AG04449 (cell line): Measurements from ENCODE around the gene EIF6.

Source experiments
- CTCF ChIA-PET: fragments of 350-600 bp; formaldehyde crosslinking; extraction: SDS; loops from one replicate; lab custom pipeline; 2021; ENCODE audit warnings: antibody characterized with exemption; lab: Yijun Ruan, JAX
- POLR2A ChIA-PET: fragments of 400-600, 350-600 bp; formaldehyde crosslinking; extraction: SDS; loops from one replicate; lab custom pipeline; 2020; ENCODE audit warnings: antibody characterized with exemption, inconsistent platforms; lab: Yijun Ruan, JAX
- DNase-seq: peaks from one replicate; pipeline ENCODE4 v3.0.0-alpha.2; 2010; ENCODE audit warnings: low read depth, low spot score
- H3K4me3 ChIP-seq: 2 replicates; pipeline ENCODE4 v1.5.1; 2011; ENCODE audit warnings: low read depth, mild to moderate bottlenecking, control low read depth, low read length
- TF ChIP-seq, protein P1 (sequence below): IDR thresholded peaks from one replicate; pipeline ENCODE4 v1.5.1; 2011; ENCODE audit warnings: mild to moderate bottlenecking, moderate library complexity, low read length, control low read depth, inconsistent platforms; ENCODE audit not compliant: insufficient read depth; ENCODE audit errors: missing control alignments

The EIF6 gene

DNA sequence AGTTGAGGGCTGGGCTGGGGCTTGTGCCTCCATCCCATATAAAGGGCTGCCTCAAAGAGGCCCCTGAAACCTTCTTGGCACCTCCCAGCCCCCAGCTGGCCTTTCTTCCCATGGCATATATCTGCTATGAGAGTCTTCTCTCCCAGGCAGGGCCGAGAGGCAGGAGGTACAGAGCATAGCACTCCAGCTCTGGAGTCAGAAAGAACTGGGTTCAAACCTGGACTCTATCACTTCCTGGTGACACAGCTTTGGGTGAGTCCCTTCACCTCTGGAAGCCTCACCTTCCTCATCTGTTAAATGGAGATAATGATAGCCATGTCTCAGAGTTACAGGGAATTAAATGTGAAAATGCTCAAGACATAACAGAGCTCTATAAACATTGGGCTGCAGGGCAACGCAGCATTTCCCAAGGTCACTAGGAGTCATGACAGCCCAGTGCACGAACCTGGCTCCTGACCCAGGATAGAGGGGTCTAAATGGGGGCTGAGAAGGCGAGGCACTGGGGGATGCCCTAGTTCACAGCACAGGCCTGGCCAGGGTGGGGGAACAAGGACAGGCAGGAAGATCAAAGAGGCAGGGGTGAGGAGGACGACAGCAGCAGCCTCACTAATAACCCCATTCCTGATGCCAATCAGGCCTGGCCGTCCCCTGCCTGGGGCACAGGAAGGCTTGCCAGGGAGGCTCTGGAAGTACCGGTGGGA lies 5.8 kb upstream of the EIF6 start:
- CTCF ChIA-PET, result interaction anchor here (1.7 to 10.5 kb wide), 3 partner anchors 9 to 156 kb away, joined by 3 to 113 read pairs (median 10); no protein-coding TSS in a partner anchor
- no peak for DNase-seq
- TF ChIP-seq, protein P1, sequence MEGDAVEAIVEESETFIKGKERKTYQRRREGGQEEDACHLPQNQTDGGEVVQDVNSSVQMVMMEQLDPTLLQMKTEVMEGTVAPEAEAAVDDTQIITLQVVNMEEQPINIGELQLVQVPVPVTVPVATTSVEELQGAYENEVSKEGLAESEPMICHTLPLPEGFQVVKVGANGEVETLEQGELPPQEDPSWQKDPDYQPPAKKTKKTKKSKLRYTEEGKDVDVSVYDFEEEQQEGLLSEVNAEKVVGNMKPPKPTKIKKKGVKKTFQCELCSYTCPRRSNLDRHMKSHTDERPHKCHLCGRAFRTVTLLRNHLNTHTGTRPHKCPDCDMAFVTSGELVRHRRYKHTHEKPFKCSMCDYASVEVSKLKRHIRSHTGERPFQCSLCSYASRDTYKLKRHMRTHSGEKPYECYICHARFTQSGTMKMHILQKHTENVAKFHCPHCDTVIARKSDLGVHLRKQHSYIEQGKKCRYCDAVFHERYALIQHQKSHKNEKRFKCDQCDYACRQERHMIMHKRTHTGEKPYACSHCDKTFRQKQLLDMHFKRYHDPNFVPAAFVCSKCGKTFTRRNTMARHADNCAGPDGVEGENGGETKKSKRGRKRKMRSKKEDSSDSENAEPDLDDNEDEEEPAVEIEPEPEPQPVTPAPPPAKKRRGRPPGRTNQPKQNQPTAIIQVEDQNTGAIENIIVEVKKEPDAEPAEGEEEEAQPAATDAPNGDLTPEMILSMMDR, result no peak
- POLR2A ChIA-PET, result interaction anchor here (0.9 kb wide), 1 partner anchor 9 kb away, joined by 3 read pairs; no protein-coding TSS in a partner anchor
- H3K4me3 ChIP-seq, result no peak overlapping the region

DNA sequence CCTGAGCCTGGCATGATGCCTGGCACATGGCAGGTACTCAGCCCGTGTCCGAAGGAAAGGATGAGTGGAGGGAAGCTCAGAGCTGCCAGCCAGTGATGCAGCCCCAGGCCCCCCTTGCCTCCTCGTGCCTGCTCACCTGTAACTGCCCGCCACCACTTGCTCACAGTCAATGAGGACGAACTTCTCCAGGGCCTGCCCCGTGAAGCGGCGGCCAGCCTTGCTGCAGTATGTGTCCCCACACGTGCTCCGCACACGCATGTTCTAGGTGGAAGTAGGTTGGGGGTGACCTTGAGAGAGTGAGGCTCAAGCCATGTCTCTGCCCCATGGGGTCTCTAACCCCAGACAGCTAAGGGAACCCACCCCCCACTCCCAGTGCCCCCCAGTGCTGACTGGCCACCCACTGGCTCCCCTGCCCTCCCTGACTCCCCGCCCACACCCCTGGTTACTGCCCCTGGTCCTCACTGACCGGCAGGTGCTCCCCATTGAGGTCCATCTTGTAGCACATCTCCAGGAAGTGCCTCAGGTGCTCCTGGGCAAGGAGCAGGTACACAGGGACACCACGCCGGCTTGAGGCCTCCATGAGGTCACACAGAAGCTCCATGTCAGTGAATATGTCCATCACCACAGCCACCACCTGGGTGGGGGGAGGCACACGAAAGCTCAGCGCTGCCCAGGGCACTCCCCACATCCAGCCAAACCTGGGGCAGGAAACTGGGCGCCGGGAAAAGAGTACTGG lies 3.9 kb upstream of the EIF6 start:
- CTCF ChIA-PET, result interaction anchor here (0.9 to 10.5 kb wide), 8 partner anchors 9 to 192 kb away, joined by 3 to 113 read pairs (median 4); partner anchors contain the start of gene CEP250

DNA sequence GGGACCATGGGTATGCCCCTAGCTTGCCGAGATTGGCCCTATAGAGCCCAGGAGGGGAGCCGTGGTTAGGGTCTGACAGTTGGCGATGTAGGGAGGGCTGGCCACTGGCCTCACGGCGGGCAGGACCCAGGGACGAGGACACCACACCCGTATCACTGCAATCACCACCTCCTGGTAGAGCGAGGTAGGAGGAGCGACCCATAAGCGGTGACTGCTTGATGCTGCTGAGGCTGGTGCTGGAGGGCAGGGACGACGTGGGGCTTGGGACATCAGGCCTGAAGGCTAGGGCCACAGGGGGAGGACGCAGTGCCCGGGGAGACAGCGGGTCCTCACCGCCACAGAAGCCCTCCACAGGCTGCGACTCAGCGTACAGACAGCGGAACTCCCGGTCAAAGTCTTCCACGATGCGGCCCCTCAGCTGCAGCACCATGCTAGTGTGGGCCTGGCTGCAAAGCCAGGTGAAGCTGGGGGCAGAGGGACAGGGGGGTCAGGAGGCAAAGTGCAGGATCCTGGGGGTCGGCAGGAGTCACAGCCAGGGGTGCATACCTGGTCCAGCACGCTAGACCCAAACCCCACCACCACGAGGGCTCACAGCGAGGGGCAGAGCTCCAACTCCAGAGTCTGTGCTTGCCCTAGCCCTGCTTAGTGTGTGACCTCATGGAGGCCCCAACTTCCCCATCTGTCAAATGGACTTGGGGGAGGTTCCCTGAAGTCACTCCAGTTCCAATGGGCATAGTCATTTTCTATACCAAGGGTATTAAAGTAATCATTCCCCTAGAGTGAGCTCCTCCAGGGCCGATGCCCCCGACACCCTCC lies 3.1 kb upstream of the EIF6 start:
- CTCF ChIA-PET, result interaction anchor here (0.9 to 10.5 kb wide), 7 partner anchors 9 to 168 kb away, joined by 3 to 113 read pairs (median 4); partner anchors contain the start of gene CEP250
- TF ChIP-seq, protein P1, result no peak
- POLR2A ChIA-PET, result interaction anchor here (1.0 kb wide), 1 partner anchor 12 kb away, joined by 4 read pairs; no protein-coding TSS in a partner anchor

More for the DNA sequence above, 3.9 kb upstream of the EIF6 start:
- no peak for DNase-seq
- POLR2A ChIA-PET, result no interaction called here
- H3K4me3 ChIP-seq, result no peak overlapping the region
- TF ChIP-seq, protein P1, result no peak

DNA sequence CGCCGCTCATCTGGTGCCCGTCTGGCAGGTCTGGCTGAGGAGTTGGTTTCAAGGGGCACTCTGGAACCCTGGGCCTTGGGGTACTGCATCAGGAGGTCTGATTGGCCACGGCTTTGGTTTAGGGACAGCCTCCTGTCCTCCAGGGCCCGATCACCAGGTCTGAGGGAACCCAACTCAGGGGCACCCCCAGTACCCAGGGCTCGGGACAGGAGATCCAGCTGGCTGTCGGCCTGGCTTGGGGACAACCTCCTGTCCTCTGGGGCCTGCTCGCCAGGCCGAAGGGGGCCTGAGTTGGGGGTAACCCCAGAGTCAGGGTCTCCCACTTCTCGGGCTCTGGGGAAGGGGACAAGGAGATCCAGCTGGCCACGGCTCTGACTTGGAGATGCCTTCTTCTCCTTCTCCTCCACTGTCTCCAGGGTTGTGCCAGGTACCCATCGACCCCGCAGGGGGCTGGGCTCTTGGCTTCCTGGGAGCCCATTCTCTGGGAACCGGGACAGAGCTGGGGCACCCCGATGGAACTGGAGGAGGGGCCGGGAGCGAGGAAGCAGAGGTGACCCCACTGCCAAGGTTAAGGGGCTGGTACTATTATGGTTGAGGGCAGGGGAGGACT lies 2.4 kb upstream of the EIF6 start:
- TF ChIP-seq, protein P1, result no peak
- CTCF ChIA-PET, result interaction anchor here (1.1 to 1.9 kb wide), 5 partner anchors 10 to 160 kb away, joined by 4 to 7 read pairs (median 4); no protein-coding TSS in a partner anchor
- no peak overlapping the region for H3K4me3 ChIP-seq
- no peak for DNase-seq
- POLR2A ChIA-PET, result interaction anchor here (1.0 kb wide), 1 partner anchor 11 kb away, joined by 4 read pairs; no protein-coding TSS in a partner anchor

More for the DNA sequence above, 3.1 kb upstream of the EIF6 start:
- no peak for DNase-seq
- H3K4me3 ChIP-seq, result no peak overlapping the region

DNA sequence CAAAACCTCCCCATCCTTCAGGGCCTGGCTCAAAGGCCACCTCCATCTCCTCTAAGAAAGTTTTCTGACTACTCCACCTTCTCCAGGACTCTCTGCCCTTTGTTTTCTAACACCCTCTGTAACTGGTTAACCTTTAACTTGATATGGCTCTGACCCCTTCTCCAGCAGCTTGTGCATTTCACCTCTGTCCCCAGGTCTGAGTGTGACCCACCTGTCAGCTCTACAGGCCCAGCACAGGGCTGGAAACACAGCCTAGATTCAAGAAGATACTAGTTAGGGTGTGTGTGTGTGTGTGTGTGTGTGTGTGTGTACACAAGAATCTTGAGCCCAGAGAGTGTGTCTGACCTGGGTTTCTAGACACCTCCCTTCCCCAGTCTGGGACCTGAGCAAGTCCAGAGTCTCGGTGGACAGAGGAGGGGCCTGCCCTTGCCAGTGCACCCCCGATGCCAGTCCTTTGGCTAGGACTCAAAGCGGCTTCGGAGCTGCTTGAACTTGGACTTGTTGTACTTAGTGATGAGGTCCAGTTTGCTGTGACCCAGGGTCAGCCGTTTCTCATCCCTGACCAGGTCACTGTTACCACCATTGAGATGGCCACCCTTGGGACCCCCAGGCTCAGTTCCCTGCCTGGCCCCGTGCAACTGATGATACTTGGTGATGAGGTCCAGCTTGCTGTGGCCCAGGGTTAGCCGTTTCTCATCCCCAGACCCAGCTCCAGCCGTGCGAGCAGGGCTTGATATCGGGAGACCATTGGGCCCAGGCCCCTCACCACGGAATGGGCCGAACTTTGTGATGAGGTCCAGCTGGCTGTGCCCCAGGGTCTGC lies 1.7 kb upstream of the EIF6 start:
- CTCF ChIA-PET, result interaction anchor here (1.1 to 1.6 kb wide), 4 partner anchors 11 to 161 kb away, joined by 4 to 5 read pairs (median 4); no protein-coding TSS in a partner anchor
- H3K4me3 ChIP-seq, result no peak overlapping the region
- no peak for DNase-seq
- TF ChIP-seq, protein P1, result no peak
- POLR2A ChIA-PET, result interaction anchor here (1.0 kb wide), 1 partner anchor 11 kb away, joined by 4 read pairs; no protein-coding TSS in a partner anchor
